Measurements from ENCODE around the gene CCNI.

DNA sequence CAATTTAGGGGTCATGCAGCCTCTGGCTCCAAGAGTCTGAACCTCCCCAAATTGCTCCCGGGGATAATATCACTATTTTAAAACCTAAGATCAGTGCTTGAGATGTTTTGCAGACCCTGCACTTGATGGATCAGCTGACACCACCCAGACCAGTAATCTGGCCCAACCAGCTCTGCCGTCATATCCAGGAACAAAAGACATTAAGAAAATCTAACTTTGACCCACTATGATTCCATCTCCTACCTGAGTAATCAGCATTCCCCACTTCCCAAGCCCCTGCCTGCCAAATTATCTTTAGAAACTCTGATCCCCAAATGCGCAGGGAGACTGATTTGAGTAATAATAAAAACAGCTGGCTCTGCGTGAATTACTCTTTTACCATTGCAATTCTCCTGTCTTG is 46.9 kb upstream of the CCNI start:
- no peak for TF ChIP-seq CTCF (conservative IDR thresholded peaks at IDR 0.05)
- no peak for TF ChIP-seq ZFX (IDR thresholded peaks at IDR 0.05)
